ENCODE data around the gene RALGAPA1.
"Not testable (repeated sequence)": the region's sequence is repeated elsewhere in the genome, so short reads cannot be mapped to it uniquely, and the experiment has no call there.

Gene RALGAPA1

GRCh38 chr14:35821564-35822411, 12.7 kb upstream of the RALGAPA1 start:
- DNase-seq: peak; percentile 28

GRCh38 chr14:35819591-35820540, 10.8 kb upstream of the RALGAPA1 start:
- no peak for DNase-seq

- peak; percentile 34 for DNase-seq
Measured at GRCh38 chr14:35818346-35819115, 9.4 kb upstream of the RALGAPA1 start.

GRCh38 chr14:35814371-35815005, 5.4 kb upstream of the RALGAPA1 start:
- DNase-seq: peak; percentile 36

GRCh38 chr14:35810963-35811362, 1.9 kb upstream of the RALGAPA1 start:
- DNase-seq: no peak

GRCh38 chr14:35809597-35809996, 502 bp upstream of the RALGAPA1 start:
- no peak for DNase-seq

- DNase-seq: no peak
Measured at GRCh38 chr14:35808076-35808637, 938 bp downstream of the RALGAPA1 start.

- no peak for DNase-seq
Measured at GRCh38 chr14:35807131-35807961, 1.7 kb downstream of the RALGAPA1 start.

GRCh38 chr14:35806006-35806907, 2.8 kb downstream of the RALGAPA1 start:
- DNase-seq: no peak

GRCh38 chr14:35797796-35798195, 11.3 kb downstream of the RALGAPA1 start:
- no peak for DNase-seq

GRCh38 chr14:35789651-35790050, 19.4 kb downstream of the RALGAPA1 start:
- peak; percentile 40 for DNase-seq

- DNase-seq: no peak
Measured at GRCh38 chr14:35786856-35787255, 22.2 kb downstream of the RALGAPA1 start.

- no peak for DNase-seq
Measured at GRCh38 chr14:35783699-35784098, 25.4 kb downstream of the RALGAPA1 start.

GRCh38 chr14:35779368-35779767, 29.7 kb downstream of the RALGAPA1 start:
- DNase-seq: no peak

GRCh38 chr14:35777550-35777949, 31.5 kb downstream of the RALGAPA1 start:
- not testable (repeated sequence) for DNase-seq

GRCh38 chr14:35776823-35777222, 32.3 kb downstream of the RALGAPA1 start:
- DNase-seq: no peak

- not testable (repeated sequence) for DNase-seq
Measured at GRCh38 chr14:35776085-35776484, 33.0 kb downstream of the RALGAPA1 start.

- DNase-seq: no peak
Measured at GRCh38 chr14:35766700-35767082, 42.4 kb downstream of the RALGAPA1 start.

GRCh38 chr14:35766036-35766699, 42.9 kb downstream of the RALGAPA1 start:
- DNase-seq: no peak

All from fibroblast of skin of abdomen (primary cell).